Neuronal stem cell (in vitro differentiated cells): ENCODE data around the gene SYNGR4.
A peak's percentile ranks its signal among the peaks of the same experiment; 100 is the strongest.

Source experiments
- DNase-seq: peaks from one replicate; pipeline ENCODE4 v3.0.0-alpha.2; 2013; ENCODE audit warnings: low spot score
- H2AFZ ChIP-seq: one replicate; pipeline ENCODE4 v1.6.1; 2013; ENCODE audit warnings: mild to moderate bottlenecking, low read length, inconsistent platforms
- H2AK5ac ChIP-seq: 2 replicates; pipeline ENCODE4 v1.6.1; 2013; ENCODE audit warnings: low read depth, mild to moderate bottlenecking, inconsistent platforms, low read length, moderate library complexity, mixed read lengths
- H2BK120ac ChIP-seq: 2 replicates; pipeline ENCODE4 v1.6.1; 2013; ENCODE audit warnings: low read depth, mild to moderate bottlenecking, inconsistent platforms, low read length, moderate library complexity, mixed read lengths
- H2BK12ac ChIP-seq: one replicate; pipeline ENCODE4 v1.6.1; 2013; ENCODE audit warnings: low read length, inconsistent platforms
- H2BK15ac ChIP-seq: 2 replicates; pipeline ENCODE4 v1.6.1; 2013; ENCODE audit warnings: mild to moderate bottlenecking, low read length, inconsistent platforms, mixed read lengths
- H2BK5ac ChIP-seq: one replicate; pipeline ENCODE4 v1.6.1; 2013; ENCODE audit warnings: inconsistent platforms, mild to moderate bottlenecking, low read length, moderate library complexity
- H3K14ac ChIP-seq: one replicate; pipeline ENCODE4 v1.6.1; 2013; ENCODE audit warnings: low read length, inconsistent platforms
- H3K18ac ChIP-seq: 2 replicates; pipeline ENCODE4 v1.6.1; 2013; ENCODE audit warnings: low read length, inconsistent platforms
- H3K23ac ChIP-seq: 2 replicates; pipeline ENCODE4 v1.6.1; 2013; ENCODE audit warnings: low read depth, mild to moderate bottlenecking, mixed read lengths, low read length, inconsistent platforms; ENCODE audit not compliant: poor library complexity
- H3K27ac ChIP-seq: replicated peaks from 3 replicates; pipeline ENCODE4 v1.5.1; 2013; ENCODE audit warnings: low read length, inconsistent platforms
- H3K27me3 ChIP-seq, 3 experiments: 2 replicates each; pipeline ENCODE4 v1.6.1; 2013; ENCODE audit warnings: low read length in 3 of 3, mild to moderate bottlenecking in 2 of 3, inconsistent platforms in 1 of 3, low read depth in 1 of 3, mixed read lengths in 1 of 3, moderate library complexity in 1 of 3; ENCODE audit not compliant: control insufficient read depth in 3 of 3, insufficient read depth in 3 of 3
- H3K36me3 ChIP-seq, 2 donors: replicated peaks in 1 of 2; 2 replicates each; pipeline ENCODE4 v1.6.1; 2013; ENCODE audit warnings: low read length in 2 of 2; ENCODE audit not compliant: control insufficient read depth in 2 of 2, insufficient read depth in 2 of 2
- H3K4ac ChIP-seq: 2 replicates; pipeline ENCODE4 v1.6.1; 2013; ENCODE audit warnings: inconsistent platforms, mild to moderate bottlenecking, low read length, moderate library complexity
- H3K4me1 ChIP-seq, 2 donors: 1 replicate in 1 of 2; 2 replicates in 1 of 2; pipeline ENCODE4 v1.6.1; 2013; ENCODE audit warnings: low read length in 2 of 2, low read depth in 1 of 2; ENCODE audit not compliant: control insufficient read depth in 2 of 2, insufficient read depth in 1 of 2
- H3K4me2 ChIP-seq: one replicate; pipeline ENCODE4 v1.6.1; 2013; ENCODE audit warnings: mild to moderate bottlenecking, low read length, inconsistent platforms; ENCODE audit not compliant: insufficient read depth, poor library complexity, severe bottlenecking
- H3K4me3 ChIP-seq, 2 donors: 2 replicates each; pipeline ENCODE4 v1.5.1; 2013; ENCODE audit warnings: low read length in 2 of 2, mild to moderate bottlenecking in 2 of 2, inconsistent platforms in 1 of 2, moderate library complexity in 1 of 2
- H3K79me1 ChIP-seq: one replicate; pipeline ENCODE4 v1.6.1; 2013; ENCODE audit warnings: low read depth, mild to moderate bottlenecking, inconsistent platforms, low read length, moderate library complexity
- H3K9ac ChIP-seq: one replicate; pipeline ENCODE4 v1.6.1; 2013; ENCODE audit warnings: mild to moderate bottlenecking, low read depth, low read length, inconsistent platforms; ENCODE audit not compliant: poor library complexity
- H3K9me3 ChIP-seq, 2 donors: replicated peaks in 1 of 2; 2 replicates each; pipeline versions ENCODE3 to v1.6.1; 2013; ENCODE audit warnings: low read length in 2 of 2, mild to moderate bottlenecking in 2 of 2, inconsistent platforms in 1 of 2, low read depth in 1 of 2, mixed read lengths in 1 of 2, moderate library complexity in 1 of 2; ENCODE audit not compliant: control insufficient read depth in 2 of 2, insufficient read depth in 1 of 2
- H4K8ac ChIP-seq: one replicate; pipeline ENCODE4 v1.6.1; 2013; ENCODE audit warnings: low read depth, mild to moderate bottlenecking, inconsistent platforms, low read length, moderate library complexity
- H4K91ac ChIP-seq: one replicate; pipeline ENCODE4 v1.6.1; 2013; ENCODE audit warnings: low read length, low read depth, mild to moderate bottlenecking, inconsistent platforms; ENCODE audit not compliant: poor library complexity
- WGBS, 2 donors: extraction: QIAGEN DNeasy Blood & Tissue Kit; methylation state at CpG; one replicate each; pipeline ENCODE4 v1.1.7; 2013; ENCODE audit warnings: missing lambda C conversion rate in 2 of 2, mixed read lengths in 1 of 2; ENCODE audit not compliant: insufficient read length in 2 of 2, insufficient replicate concordance in 1 of 2; ENCODE audit errors: extremely low coverage in 2 of 2; 5-methylcytosine and 5-hydroxymethylcytosine counted together

Gene SYNGR4

GRCh38 chr19:48417421-48417820 lies 53.3 kb downstream of the SYNGR4 start:
- H2BK15ac ChIP-seq = no peak overlapping the region
- peak overlapping the region; percentile 4 for H2BK5ac ChIP-seq
- no peak overlapping the region for H2BK12ac ChIP-seq
- H4K91ac ChIP-seq = no peak overlapping the region
- H3K27me3 ChIP-seq = peaks cover 0 to 15% (median 4%) of the 10 kb centered on the region in 3 experiments
- H2AK5ac ChIP-seq = no peak overlapping the region
- H3K18ac ChIP-seq = peak overlapping the region; percentile 28
- H3K79me1 ChIP-seq = no peaks in the 10 kb centered on the region
- no peak overlapping the region for H3K4me2 ChIP-seq
- DNase-seq = no peak
- H3K23ac ChIP-seq = no peak overlapping the region
- no peak overlapping the region for H3K9ac ChIP-seq
- peak overlapping the region in 1 of 2 donors; percentile 63 for H3K4me3 ChIP-seq
- H3K9me3 ChIP-seq = no peaks in the 10 kb centered on the region
- WGBS, 2 donors = no CpG with 5 or more reads among the region's 7 CpGs
- H3K4ac ChIP-seq = no peak overlapping the region
- H4K8ac ChIP-seq = peak overlapping the region; percentile 65
- H3K27ac ChIP-seq = no peak overlapping the region
- peaks cover 11 to 13% of the 10 kb centered on the region in 2 donors for H3K4me1 ChIP-seq
- H3K36me3 ChIP-seq = no peaks in the 10 kb centered on the region
- no peak overlapping the region for H3K14ac ChIP-seq
- H2AFZ ChIP-seq = peak overlapping the region; percentile 48
- H2BK120ac ChIP-seq = no peak overlapping the region

GRCh38 chr19:48418317-48419064 lies 54.3 kb downstream of the SYNGR4 start:
- Histone ChIP-seq H3K36me3 (no peaks in the 10 kb centered on the region), H3K27ac (no peak overlapping the region), H3K14ac (peak overlapping the region; percentile 17), H2AK5ac (peak overlapping the region; percentile 88), H2BK12ac (peak overlapping the region; percentile 58), H3K27me3 (peaks cover 0 to 15% (median 4%) of the 10 kb centered on the region in 3 experiments), H3K79me1 (no peaks in the 10 kb centered on the region), H3K18ac (peak overlapping the region; percentile 85), H3K9me3 (no peaks in the 10 kb centered on the region), H3K4ac (no peak overlapping the region), H2BK5ac (peak overlapping the region; percentile 5), H3K4me1 (peaks cover 11 to 13% of the 10 kb centered on the region in 2 donors), H3K23ac (peak overlapping the region; percentile 91), H3K9ac (peak overlapping the region; percentile 30), H2BK15ac (peak overlapping the region; percentile 89), H3K4me3 (no peak overlapping the region), H2AFZ (peak overlapping the region; percentile 45), H4K8ac (peak overlapping the region; percentile 23), H4K91ac (no peak overlapping the region), H2BK120ac (no peak overlapping the region), H3K4me2 (no peak overlapping the region)
- no peak for DNase-seq
- no CpG with 5 or more reads among the region's 6 CpGs for WGBS, 2 donors

GRCh38 chr19:48419158-48419920 lies 55.2 kb downstream of the SYNGR4 start:
- WGBS, 2 donors = no CpG with 5 or more reads among the region's 31 CpGs
- Histone ChIP-seq H2BK12ac (peak overlapping the region; percentile 2), H3K4me2 (no peak overlapping the region), H3K23ac (no peak overlapping the region), H3K9me3 (no peaks in the 10 kb centered on the region), H4K91ac (no peak overlapping the region), H3K14ac (peak overlapping the region; percentile 56), H3K79me1 (no peaks in the 10 kb centered on the region), H3K4me1 (peaks cover 7 to 11% of the 10 kb centered on the region in 2 donors), H3K18ac (peak overlapping the region; percentile 91), H3K4me3 (peak overlapping the region in 1 of 2 donors; percentile 64), H3K9ac (no peak overlapping the region), H3K27ac (no peak overlapping the region), H3K27me3 (peaks cover 0 to 7% (median 2%) of the 10 kb centered on the region in 3 experiments), H3K4ac (no peak overlapping the region), H2BK120ac (no peak overlapping the region), H2AFZ (peak overlapping the region; percentile 45), H2BK5ac (peak overlapping the region; percentile 5), H3K36me3 (no peaks in the 10 kb centered on the region), H2AK5ac (peak overlapping the region; percentile 79), H4K8ac (no peak overlapping the region), H2BK15ac (peak overlapping the region; percentile 49)
- peak; percentile 64 for DNase-seq

GRCh38 chr19:48421548-48421947 lies 57.4 kb downstream of the SYNGR4 start:
- no CpG with 5 or more reads among the region's 16 CpGs for WGBS, 2 donors
- Histone ChIP-seq H3K4ac (no peak overlapping the region), H2BK5ac (no peak overlapping the region), H3K23ac (no peak overlapping the region), H3K4me1 (peaks cover 9 to 17% of the 10 kb centered on the region in 2 donors), H3K9ac (no peak overlapping the region), H4K91ac (peak overlapping the region; percentile 12), H2AFZ (no peak overlapping the region), H3K27me3 (no peaks in the 10 kb centered on the region), H3K4me3 (no peak overlapping the region), H3K18ac (no peak overlapping the region), H3K4me2 (no peak overlapping the region), H2BK15ac (no peak overlapping the region), H2AK5ac (no peak overlapping the region), H3K9me3 (no peaks in the 10 kb centered on the region), H3K79me1 (no peaks in the 10 kb centered on the region), H2BK120ac (no peak overlapping the region), H4K8ac (no peak overlapping the region), H3K27ac (no peak overlapping the region), H2BK12ac (no peak overlapping the region), H3K14ac (no peak overlapping the region), H3K36me3 (no peaks in the 10 kb centered on the region)
- no peak for DNase-seq
